ENCODE data around the gene GSC2. TPM values are rescaled to one million over a fixed set of nuclear protein-coding genes. Genes with fewer than 3 reads are reported as not detected.

GSC2 gene
- total and polyA plus RNA-seq, 9 of the 15 experiments (the other 6 are each of a cell fraction or from before 2014, with no cell fraction given), result not detected

DNA sequence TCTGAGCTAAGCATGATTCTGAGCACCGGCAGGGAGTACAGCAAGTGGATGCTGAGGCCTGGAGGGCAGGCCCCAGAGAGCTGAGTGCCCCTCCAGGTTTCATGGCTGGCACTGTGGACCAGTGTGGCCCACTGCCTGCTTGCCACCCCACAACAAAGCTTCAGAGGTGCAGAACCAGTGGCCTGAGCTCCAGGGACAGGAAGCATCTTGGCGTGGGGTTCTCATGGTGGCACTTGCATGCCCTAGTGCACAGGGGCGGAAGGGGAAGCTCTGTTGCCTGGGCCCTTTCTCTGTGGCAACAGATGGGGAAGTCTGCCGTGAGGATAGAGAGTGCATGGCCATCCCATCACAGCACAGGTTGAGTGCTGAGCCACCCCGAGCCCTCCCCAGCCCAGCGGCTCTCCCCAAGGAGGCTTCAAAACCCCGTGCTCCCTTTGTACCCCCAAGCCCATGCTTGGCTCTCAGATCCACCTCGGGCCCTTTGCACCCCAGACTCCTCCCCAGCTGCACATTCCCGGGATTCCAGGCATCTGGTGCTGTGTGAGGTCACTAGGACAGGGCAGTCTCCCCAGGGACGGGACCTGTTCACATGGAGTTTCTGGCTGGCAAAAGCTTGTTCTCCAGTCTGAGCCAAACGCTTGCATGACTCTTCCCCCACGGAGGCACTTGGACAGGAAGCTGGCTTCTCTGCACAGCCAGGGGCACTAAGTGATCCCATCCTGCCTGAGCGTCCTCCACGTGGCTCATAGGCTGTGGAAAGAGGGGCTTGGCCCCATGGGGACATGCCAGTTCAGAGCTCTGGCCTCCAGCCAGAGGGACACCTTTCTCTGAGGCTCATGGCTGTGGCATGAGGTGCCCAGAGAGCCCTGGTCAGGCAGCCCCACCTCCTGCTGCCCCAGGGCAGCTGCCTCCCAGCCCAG lies 24.3 kb upstream of the GSC2 start (continued):
- TF ChIP-seq, protein P1, sequence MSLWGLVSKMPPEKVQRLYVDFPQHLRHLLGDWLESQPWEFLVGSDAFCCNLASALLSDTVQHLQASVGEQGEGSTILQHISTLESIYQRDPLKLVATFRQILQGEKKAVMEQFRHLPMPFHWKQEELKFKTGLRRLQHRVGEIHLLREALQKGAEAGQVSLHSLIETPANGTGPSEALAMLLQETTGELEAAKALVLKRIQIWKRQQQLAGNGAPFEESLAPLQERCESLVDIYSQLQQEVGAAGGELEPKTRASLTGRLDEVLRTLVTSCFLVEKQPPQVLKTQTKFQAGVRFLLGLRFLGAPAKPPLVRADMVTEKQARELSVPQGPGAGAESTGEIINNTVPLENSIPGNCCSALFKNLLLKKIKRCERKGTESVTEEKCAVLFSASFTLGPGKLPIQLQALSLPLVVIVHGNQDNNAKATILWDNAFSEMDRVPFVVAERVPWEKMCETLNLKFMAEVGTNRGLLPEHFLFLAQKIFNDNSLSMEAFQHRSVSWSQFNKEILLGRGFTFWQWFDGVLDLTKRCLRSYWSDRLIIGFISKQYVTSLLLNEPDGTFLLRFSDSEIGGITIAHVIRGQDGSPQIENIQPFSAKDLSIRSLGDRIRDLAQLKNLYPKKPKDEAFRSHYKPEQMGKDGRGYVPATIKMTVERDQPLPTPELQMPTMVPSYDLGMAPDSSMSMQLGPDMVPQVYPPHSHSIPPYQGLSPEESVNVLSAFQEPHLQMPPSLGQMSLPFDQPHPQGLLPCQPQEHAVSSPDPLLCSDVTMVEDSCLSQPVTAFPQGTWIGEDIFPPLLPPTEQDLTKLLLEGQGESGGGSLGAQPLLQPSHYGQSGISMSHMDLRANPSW (CRISPR knock-in tag; IDR thresholded peaks at IDR 0.05), result no peak
- no peak for TF ChIP-seq POU5F1 (IDR thresholded peaks at IDR 0.05; ENCODE audit: borderline replicate concordance, low read depth, low read length, partially characterized antibody)
- TF ChIP-seq SRSF9 (IDR thresholded peaks at IDR 0.05; ENCODE audit: borderline replicate concordance, low read depth, low read length), result no peak
- TF ChIP-seq, protein P2, sequence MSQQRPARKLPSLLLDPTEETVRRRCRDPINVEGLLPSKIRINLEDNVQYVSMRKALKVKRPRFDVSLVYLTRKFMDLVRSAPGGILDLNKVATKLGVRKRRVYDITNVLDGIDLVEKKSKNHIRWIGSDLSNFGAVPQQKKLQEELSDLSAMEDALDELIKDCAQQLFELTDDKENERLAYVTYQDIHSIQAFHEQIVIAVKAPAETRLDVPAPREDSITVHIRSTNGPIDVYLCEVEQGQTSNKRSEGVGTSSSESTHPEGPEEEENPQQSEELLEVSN (IDR thresholded peaks at IDR 0.05; ENCODE audit: borderline replicate concordance in 1 of 2, extremely low read depth in 1 of 2, insufficient read depth in 1 of 2, insufficient read length in 1 of 2, low read depth in 1 of 2, low read length in 1 of 2, poor library complexity in 1 of 2, severe bottlenecking in 1 of 2), result no peak
- TF ChIP-seq EP400 (IDR thresholded peaks at IDR 0.05), result no peak
- TF ChIP-seq LARP7 (IDR thresholded peaks at IDR 0.05), result no peak

Data from K562 (cell line).